Ishikawa (cell line): ENCODE measurements around the gene ZNF592.

Experiments
- CEBPB ChIP-seq: IDR thresholded peaks from 2 replicates; pipeline ENCODE4 v1.6.1; 2012
- CREB1 ChIP-seq: IDR thresholded peaks from 2 replicates; pipeline ENCODE4 v1.6.1; 2012; ENCODE audit warnings: low read depth
- EGR1 ChIP-seq: IDR thresholded peaks from 2 replicates; pipeline ENCODE4 v1.6.1; 2012
- EP300 ChIP-seq: IDR thresholded peaks from 2 replicates; pipeline ENCODE4 v1.6.1; 2012; ENCODE audit warnings: borderline replicate concordance
- FOXM1 ChIP-seq: IDR thresholded peaks from 2 replicates; pipeline ENCODE4 v1.6.1; 2012; ENCODE audit warnings: low read depth, borderline replicate concordance
- MAX ChIP-seq: IDR thresholded peaks from 2 replicates; pipeline ENCODE4 v1.6.1; 2012
- NFIC ChIP-seq: IDR thresholded peaks from 2 replicates; pipeline ENCODE4 v1.6.1; 2012
- RAD21 ChIP-seq: IDR thresholded peaks from 2 replicates; pipeline ENCODE4 v1.6.1; 2012; ENCODE audit warnings: low read depth
- REST ChIP-seq: IDR thresholded peaks from 2 replicates; pipeline ENCODE4 v1.6.1; 2012; ENCODE audit warnings: low read depth, mild to moderate bottlenecking
- TAF1 ChIP-seq: IDR thresholded peaks from 2 replicates; pipeline ENCODE4 v1.6.1; 2012; ENCODE audit warnings: low read depth, mild to moderate bottlenecking
- TCF12 ChIP-seq: IDR thresholded peaks from 2 replicates; pipeline ENCODE4 v1.6.1; 2012; ENCODE audit warnings: low read depth
- TEAD4 ChIP-seq: IDR thresholded peaks from 2 replicates; pipeline ENCODE4 v1.6.1; 2012
- USF1 ChIP-seq: IDR thresholded peaks from 2 replicates; pipeline ENCODE4 v1.6.1; 2012
- YY1 ChIP-seq: IDR thresholded peaks from 2 replicates; pipeline ENCODE4 v1.6.1; 2012; ENCODE audit warnings: low read depth
- ZBTB7A ChIP-seq: IDR thresholded peaks from 2 replicates; pipeline ENCODE4 v1.6.1; 2012; ENCODE audit warnings: low read depth

ZNF592 gene

GRCh38 chr15:84834969-84835368 lies 86.6 kb downstream of the ZNF592 start:
- TF ChIP-seq ZBTB7A (no peak), CREB1 (no peak), FOXM1 (no peak), NFIC (no peak)

GRCh38 chr15:84835661-84836337 lies 87.4 kb downstream of the ZNF592 start:
- TF ChIP-seq USF1, result no peak
- no peak for TF ChIP-seq MAX
- TF ChIP-seq YY1, result no peak
- TF ChIP-seq RAD21, result no peak
- TF ChIP-seq CREB1, result no peak
- no peak for TF ChIP-seq TAF1

GRCh38 chr15:84836844-84837243 lies 88.5 kb downstream of the ZNF592 start:
- TF ChIP-seq TCF12 (no peak), CREB1 (no peak), TAF1 (no peak), YY1 (no peak), RAD21 (no peak), FOXM1 (no peak), TEAD4 (no peak), CEBPB (no peak), MAX (no peak), NFIC (no peak), USF1 (no peak), EP300 (no peak), ZBTB7A (no peak), REST (no peak), EGR1 (no peak)

- TF ChIP-seq CREB1 (no peak), FOXM1 (no peak), ZBTB7A (no peak), REST (no peak), EGR1 (no peak), USF1 (no peak), RAD21 (no peak), YY1 (no peak), MAX (no peak), TCF12 (no peak), NFIC (no peak), TEAD4 (no peak), TAF1 (no peak), CEBPB (no peak)
Observed at GRCh38 chr15:84839714-84840113, 91.3 kb downstream of the ZNF592 start.

GRCh38 chr15:84840255-84840654 lies 91.9 kb downstream of the ZNF592 start:
- TF ChIP-seq RAD21 (no peak), EP300 (no peak), TEAD4 (no peak), YY1 (no peak), CEBPB (no peak), ZBTB7A (no peak), NFIC (no peak), EGR1 (no peak), TAF1 (no peak), MAX (no peak)
